GM12875 (cell line): ENCODE measurements around the gene PABPC4L.

Source experiments
- H3K4me3 ChIP-seq: one replicate; pipeline ENCODE4 v1.5.1; 2011; ENCODE audit warnings: low read depth, low read length, control low read depth
- TF ChIP-seq, protein P1 (sequence below): IDR thresholded peaks from 2 replicates; pipeline ENCODE4 v1.5.1; 2011; ENCODE audit warnings: low read depth, mild to moderate bottlenecking, control low read depth, inconsistent platforms, low read length, moderate library complexity, borderline replicate concordance; ENCODE audit not compliant: insufficient read depth

The PABPC4L gene

DNA sequence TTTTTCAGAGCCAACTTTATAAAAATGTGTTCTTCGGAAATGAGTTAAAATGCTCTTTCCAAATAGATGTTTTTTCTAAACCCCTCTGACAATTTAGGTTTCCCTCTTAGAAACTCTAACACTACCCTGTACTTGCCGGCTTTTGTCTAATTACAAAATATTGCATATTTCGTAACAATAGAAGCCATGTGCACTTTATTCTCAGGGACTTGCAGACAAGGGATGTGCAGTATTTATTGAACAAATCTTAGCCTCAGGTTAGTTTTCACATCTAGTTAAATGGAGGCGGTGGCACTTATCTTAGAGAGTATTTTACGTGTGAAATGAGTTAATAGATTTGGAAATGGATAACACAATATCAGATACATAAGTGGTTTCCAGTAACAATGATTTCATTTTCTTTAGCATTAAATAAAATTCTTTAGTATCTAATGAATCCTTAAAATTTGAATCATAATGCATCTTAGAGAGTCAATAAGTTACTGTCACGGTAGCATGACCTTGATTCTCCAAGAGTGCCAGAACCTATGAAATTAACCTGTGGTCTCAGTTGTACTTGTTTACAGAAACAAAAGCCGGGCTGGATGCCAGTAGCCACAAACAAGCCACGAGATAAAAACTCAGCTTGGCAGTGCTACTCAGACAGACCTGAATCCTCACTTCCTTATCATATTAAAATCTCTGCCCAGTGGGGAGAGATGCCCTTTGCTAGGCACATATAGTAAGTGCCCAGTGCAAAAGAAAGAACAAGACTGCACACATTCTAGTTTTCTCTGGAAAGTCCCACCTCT lies 772 bp upstream of the PABPC4L start:
- no peak overlapping the region for H3K4me3 ChIP-seq
- TF ChIP-seq, protein P1, sequence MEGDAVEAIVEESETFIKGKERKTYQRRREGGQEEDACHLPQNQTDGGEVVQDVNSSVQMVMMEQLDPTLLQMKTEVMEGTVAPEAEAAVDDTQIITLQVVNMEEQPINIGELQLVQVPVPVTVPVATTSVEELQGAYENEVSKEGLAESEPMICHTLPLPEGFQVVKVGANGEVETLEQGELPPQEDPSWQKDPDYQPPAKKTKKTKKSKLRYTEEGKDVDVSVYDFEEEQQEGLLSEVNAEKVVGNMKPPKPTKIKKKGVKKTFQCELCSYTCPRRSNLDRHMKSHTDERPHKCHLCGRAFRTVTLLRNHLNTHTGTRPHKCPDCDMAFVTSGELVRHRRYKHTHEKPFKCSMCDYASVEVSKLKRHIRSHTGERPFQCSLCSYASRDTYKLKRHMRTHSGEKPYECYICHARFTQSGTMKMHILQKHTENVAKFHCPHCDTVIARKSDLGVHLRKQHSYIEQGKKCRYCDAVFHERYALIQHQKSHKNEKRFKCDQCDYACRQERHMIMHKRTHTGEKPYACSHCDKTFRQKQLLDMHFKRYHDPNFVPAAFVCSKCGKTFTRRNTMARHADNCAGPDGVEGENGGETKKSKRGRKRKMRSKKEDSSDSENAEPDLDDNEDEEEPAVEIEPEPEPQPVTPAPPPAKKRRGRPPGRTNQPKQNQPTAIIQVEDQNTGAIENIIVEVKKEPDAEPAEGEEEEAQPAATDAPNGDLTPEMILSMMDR, result no peak

DNA sequence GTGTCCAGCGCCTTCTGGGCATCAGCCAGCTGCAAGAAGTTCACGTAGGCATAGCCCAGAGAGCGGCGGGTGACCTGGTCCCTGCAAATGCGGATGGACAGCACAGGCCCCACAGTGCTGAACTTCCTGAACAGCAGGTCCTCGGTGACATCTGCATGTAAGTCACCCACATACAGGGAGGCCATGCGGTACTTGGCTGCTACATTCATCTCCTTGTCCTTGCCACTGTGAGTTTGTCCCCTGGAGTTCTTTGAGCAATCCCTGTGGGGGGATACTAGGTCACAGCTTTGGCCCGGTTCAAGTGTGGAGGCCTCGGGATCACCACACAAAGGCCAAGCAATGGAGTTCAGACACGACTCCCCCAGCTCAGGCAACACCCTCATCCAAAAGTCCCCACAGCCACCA lies 776 bp downstream of the PABPC4L start:
- TF ChIP-seq, protein P1, result no peak
- H3K4me3 ChIP-seq, result no peak overlapping the region

DNA sequence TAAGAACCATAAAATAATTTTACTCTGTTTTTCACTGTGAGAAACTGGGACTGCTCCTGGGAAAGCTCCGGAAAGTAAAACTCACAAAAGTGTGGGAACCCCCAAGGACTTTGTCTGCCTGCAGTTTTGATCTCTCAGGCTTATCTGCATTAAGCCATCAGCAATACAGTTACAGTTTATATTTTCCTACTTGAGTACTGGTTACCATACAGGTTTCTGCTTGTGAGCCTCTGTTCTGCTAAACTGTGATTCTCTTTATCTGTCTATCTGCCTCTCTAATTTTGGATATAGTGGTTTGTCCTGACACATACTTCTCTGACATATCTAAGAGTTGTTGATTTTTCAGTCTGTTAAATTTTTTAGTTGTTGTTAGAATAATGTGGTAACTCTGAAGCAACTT lies 11.6 kb downstream of the PABPC4L start:
- TF ChIP-seq, protein P1, result no peak
- no peak overlapping the region for H3K4me3 ChIP-seq

DNA sequence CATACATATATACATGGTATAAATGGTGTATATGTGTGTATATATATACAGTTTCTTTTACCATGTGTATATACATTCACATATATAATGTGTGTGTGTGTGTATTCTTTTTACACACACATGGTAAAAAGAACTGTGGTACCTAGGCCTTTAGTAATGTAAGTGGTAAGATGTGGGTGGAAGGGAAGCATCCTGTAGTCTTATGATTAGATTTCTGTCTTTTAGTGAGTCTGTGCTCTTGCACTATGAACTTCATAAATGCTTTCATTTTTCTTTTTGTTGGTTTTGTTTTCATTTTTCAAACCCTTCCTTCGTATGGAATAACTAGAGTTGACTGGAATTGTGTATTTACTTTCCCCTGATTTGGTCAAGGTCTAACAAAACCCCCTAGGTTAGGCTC lies 12.1 kb downstream of the PABPC4L start:
- TF ChIP-seq, protein P1, result no peak
- no peak overlapping the region for H3K4me3 ChIP-seq

DNA sequence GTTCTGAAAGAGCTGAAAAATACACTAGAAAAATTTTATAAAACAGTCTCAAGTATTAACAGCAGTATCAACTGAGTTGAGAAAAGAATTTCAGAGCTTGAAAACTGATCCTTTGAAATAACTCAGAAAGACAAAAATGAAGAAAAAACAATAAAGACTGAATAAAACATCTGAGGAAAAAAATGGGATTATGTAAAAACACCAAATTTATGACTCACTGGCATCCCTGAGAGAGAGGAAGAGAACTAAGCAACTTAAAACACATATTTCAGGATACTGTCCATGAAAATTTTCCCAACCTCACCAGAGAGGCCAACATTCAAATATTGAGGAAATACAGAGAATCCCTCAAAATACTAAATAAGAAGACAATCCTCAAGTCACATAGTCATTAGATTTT lies 22.9 kb downstream of the PABPC4L start:
- TF ChIP-seq, protein P1, result no peak
- H3K4me3 ChIP-seq, result no peak overlapping the region

DNA sequence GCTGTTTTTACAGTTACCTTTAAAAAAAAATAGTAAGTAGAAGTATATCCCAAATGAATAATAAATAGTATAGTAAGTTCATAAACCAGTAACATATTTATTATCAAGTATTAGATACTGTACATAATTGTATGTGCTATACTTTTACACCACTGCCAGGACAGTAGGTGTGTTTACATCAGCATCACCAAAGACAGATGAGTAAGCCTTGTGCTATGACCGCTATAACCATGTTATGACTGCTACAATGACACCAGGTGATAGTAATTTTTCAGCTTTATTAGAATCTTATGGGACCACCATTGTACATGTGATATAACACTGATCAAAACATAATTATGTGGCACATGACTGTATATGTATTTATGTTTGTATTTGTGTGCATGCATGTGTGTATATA lies 27.3 kb downstream of the PABPC4L start:
- TF ChIP-seq, protein P1, result no peak

DNA sequence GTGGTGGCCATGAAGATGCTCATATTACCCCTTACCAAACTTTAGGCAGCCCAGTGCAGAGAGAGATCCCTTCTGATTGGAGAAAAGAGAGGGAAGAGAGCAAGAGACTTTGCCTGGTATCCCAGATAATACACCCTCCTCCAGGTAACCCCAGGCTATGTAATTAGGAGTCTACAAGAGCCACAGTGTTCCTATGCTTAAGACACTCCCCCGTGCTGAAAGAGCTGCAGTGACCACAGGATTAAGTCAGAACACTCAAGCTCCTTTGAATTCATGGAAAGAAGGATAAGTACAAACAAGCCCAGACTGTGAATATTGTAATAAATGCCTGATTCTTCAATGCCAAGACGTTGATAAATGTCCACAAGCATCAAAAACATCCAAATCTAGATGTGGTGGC lies 41.4 kb downstream of the PABPC4L start:
- no peak overlapping the region for H3K4me3 ChIP-seq
- TF ChIP-seq, protein P1, result no peak

More for the DNA sequence above, 27.3 kb downstream of the PABPC4L start:
- no peak overlapping the region for H3K4me3 ChIP-seq
